Muscle layer of colon (tissue), 2 donors: Measurements from ENCODE around the gene MRPL39.

Source experiments
- H3K27ac ChIP-seq: one replicate; pipeline ENCODE4 v1.7.0; 2013; ENCODE audit warnings: low read depth, mild to moderate bottlenecking, low read length, moderate library complexity
- H3K27me3 ChIP-seq, 2 donors: one replicate each; pipeline ENCODE4 v1.7.0; 2013; ENCODE audit warnings: low read length in 2 of 2, mild to moderate bottlenecking in 2 of 2; ENCODE audit not compliant: insufficient read depth in 2 of 2, control insufficient read depth in 1 of 2
- H3K36me3 ChIP-seq: one replicate; pipeline ENCODE4 v1.7.0; 2013; ENCODE audit warnings: mild to moderate bottlenecking, low read length; ENCODE audit not compliant: insufficient read depth
- H3K4me1 ChIP-seq: one replicate; pipeline ENCODE4 v1.7.0; 2013; ENCODE audit warnings: mild to moderate bottlenecking, low read length; ENCODE audit not compliant: insufficient read depth
- H3K4me3 ChIP-seq, 2 donors: one replicate each; pipeline ENCODE4 v1.7.0; 2013; ENCODE audit warnings: low read length in 2 of 2, low read depth in 1 of 2, mild to moderate bottlenecking in 1 of 2, moderate library complexity in 1 of 2
- H3K9ac ChIP-seq: one replicate; pipeline ENCODE4 v1.7.0; 2013; ENCODE audit warnings: low read length
- H3K9me3 ChIP-seq: one replicate; pipeline ENCODE4 v1.7.0; 2013; ENCODE audit warnings: mild to moderate bottlenecking, low read length
- donor health status: abdominal sarcoma.
- donor health status: Adenocarcinoma of cecum.

Gene MRPL39

DNA sequence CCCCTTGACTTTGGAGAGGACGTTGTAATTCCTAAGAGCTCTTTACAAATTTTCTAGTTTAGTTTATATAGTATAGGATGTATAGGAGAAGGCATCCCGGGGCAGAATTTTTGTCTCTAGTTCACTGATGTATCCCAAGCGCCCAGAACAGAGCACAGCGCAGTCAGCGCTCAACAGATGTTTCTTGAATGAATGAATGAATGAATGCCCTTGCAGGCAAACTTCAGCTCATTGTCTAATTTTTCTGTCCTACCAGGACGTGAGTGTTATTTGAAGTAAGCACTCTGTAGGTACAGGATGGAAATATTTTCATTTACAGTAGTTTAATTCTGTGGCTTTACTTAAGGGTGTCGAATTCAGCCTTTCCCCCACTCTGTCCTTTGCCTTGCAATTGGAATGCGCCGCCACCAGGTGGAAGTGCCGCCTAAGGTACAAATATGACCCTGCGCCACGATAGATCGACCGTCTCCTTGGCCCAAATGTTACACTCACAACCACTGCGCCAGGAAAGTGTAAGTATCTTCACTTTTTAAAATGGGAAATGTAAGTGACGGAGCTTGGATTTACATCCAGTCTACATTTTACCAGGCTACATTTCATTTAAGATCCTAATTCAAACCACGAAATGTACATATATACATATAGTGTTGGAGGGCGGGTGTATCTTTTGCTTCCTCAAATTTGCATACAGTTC is 910 bp upstream of the MRPL39 start:
- Histone ChIP-seq H3K9ac (peak overlapping the region; percentile 55), H3K27me3 (no peaks in the 10 kb centered on the region), H3K9me3 (no peaks in the 10 kb centered on the region), H3K36me3 (peaks cover 17% of the 10 kb centered on the region), H3K27ac (no peak overlapping the region), H3K4me1 (peaks cover 12% of the 10 kb centered on the region), H3K4me3 (peak overlapping the region; percentile 67 to 84)

DNA sequence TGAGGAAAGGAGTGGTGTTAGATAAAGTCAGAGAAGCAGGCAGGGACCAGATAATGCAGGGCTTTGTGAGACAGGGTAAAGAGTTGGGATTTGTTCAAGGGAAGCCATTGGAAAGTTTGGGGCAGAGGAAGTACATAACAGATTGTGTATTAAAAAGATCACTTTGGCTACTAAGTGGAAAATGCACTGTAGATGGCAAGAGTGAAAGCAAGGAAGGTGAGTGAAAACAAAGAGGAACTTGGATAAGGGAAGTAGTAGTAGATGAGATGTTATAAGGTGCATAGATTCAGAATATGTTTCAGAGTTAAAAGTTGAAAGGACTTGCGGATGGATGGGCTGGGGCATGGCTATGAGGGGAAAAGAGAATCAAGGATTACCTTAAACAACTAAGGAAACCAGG is 17.4 kb downstream of the MRPL39 start:
- Histone ChIP-seq H3K4me3 (no peak overlapping the region), H3K9ac (no peak overlapping the region), H3K4me1 (no peaks in the 10 kb centered on the region), H3K36me3 (peaks cover 42% of the 10 kb centered on the region), H3K27ac (no peak overlapping the region), H3K27me3 (no peaks in the 10 kb centered on the region), H3K9me3 (no peaks in the 10 kb centered on the region)

GRCh38 chr21:25586791-25587190 is 20.5 kb downstream of the MRPL39 start:
- Histone ChIP-seq H3K36me3 (peaks cover 29% of the 10 kb centered on the region), H3K27ac (no peak overlapping the region), H3K4me1 (no peaks in the 10 kb centered on the region), H3K4me3 (no peak overlapping the region), H3K9ac (no peak overlapping the region), H3K9me3 (no peaks in the 10 kb centered on the region), H3K27me3 (no peaks in the 10 kb centered on the region)

DNA sequence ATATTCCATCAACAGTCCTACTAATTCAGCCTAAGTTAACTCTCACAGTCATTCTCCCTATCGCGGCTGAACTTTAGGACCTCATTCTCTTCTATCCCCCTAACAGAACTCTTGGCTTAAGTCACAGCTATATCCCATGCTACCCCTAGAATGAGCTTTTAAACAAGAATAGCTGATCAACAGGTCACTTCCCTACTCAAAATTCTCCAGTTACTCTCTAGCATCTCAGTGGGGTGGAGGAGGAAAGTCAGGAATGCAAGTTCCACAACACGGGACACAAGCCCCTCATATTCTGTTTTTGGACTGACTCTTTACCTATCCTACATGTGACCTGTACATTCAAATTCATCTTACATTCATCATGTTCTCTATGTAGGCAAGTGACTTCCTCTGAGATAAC is 21.0 kb downstream of the MRPL39 start:
- no peaks in the 10 kb centered on the region for H3K9me3 ChIP-seq
- H3K4me3 ChIP-seq, result no peak overlapping the region
- peaks cover 24% of the 10 kb centered on the region for H3K36me3 ChIP-seq
- no peak overlapping the region for H3K9ac ChIP-seq
- H3K27ac ChIP-seq, result no peak overlapping the region
- H3K4me1 ChIP-seq, result no peaks in the 10 kb centered on the region
- H3K27me3 ChIP-seq, result no peaks in the 10 kb centered on the region

- H3K36me3 ChIP-seq, result peaks cover 20% of the 10 kb centered on the region
- H3K4me3 ChIP-seq, result no peak overlapping the region
- no peak overlapping the region for H3K27ac ChIP-seq
- H3K9ac ChIP-seq, result no peak overlapping the region
- H3K4me1 ChIP-seq, result no peaks in the 10 kb centered on the region
- H3K9me3 ChIP-seq, result no peaks in the 10 kb centered on the region
- no peaks in the 10 kb centered on the region for H3K27me3 ChIP-seq
These were observed 22.2 kb downstream of the MRPL39 start for GRCh38 chr21:25584833-25585676.

GRCh38 chr21:25583370-25584130 is 23.7 kb downstream of the MRPL39 start:
- H3K4me1 ChIP-seq, result no peaks in the 10 kb centered on the region
- no peaks in the 10 kb centered on the region for H3K27me3 ChIP-seq
- no peak overlapping the region for H3K9ac ChIP-seq
- H3K4me3 ChIP-seq, result no peak overlapping the region
- no peak overlapping the region for H3K27ac ChIP-seq
- no peaks in the 10 kb centered on the region for H3K9me3 ChIP-seq
- peaks cover 6% of the 10 kb centered on the region for H3K36me3 ChIP-seq

DNA sequence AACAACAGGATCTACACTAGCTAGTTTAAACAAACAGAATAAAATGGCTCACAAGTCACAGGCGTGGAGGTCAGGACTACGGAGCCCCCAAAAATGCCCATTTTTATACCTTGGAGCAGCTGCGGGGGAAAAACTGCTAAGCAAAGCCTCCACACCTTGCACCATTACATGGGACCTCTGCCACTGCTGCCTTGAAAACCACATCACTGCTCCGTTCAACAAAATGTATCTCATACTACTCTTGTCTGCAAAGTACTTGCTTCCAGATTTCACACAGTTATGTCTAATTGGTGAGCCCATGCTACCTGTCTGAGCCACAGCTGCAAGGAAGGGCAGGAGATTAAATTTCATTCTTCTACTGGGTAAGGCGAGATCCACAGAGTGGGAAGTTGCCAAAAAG is 24.4 kb downstream of the MRPL39 start:
- H3K27me3 ChIP-seq, result no peaks in the 10 kb centered on the region
- no peak overlapping the region for H3K27ac ChIP-seq
- no peaks in the 10 kb centered on the region for H3K4me1 ChIP-seq
- no peak overlapping the region for H3K4me3 ChIP-seq
- peaks cover 5% of the 10 kb centered on the region for H3K36me3 ChIP-seq
- no peak overlapping the region for H3K9ac ChIP-seq
- H3K9me3 ChIP-seq, result no peaks in the 10 kb centered on the region

GRCh38 chr21:25582164-25582790 is 25.0 kb downstream of the MRPL39 start:
- H3K36me3 ChIP-seq, result peaks cover 11% of the 10 kb centered on the region
- no peak overlapping the region for H3K4me3 ChIP-seq
- H3K4me1 ChIP-seq, result no peaks in the 10 kb centered on the region
- H3K9ac ChIP-seq, result no peak overlapping the region
- H3K27ac ChIP-seq, result no peak overlapping the region
- no peaks in the 10 kb centered on the region for H3K27me3 ChIP-seq
- H3K9me3 ChIP-seq, result no peaks in the 10 kb centered on the region

GRCh38 chr21:25581582-25581981 is 25.7 kb downstream of the MRPL39 start:
- H3K9me3 ChIP-seq, result no peaks in the 10 kb centered on the region
- H3K9ac ChIP-seq, result no peak overlapping the region
- peaks cover 9% of the 10 kb centered on the region for H3K36me3 ChIP-seq

DNA sequence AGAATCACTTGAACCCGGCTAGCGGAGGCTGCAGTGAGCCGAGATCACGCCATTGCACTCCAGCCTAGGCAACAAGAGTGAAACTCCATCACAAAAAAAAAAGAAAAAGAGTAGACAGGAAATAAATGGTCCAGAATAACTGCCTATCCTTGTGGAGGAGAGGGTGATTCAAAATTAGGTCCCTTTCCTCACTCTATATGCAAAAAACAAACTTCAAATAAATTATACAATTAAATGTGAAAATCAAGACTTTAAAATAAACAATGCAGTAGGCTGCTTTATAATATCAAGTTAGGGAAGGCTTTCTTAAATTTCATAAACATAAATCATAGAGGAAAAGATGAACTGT is 26.4 kb downstream of the MRPL39 start:
- H3K4me3 ChIP-seq, result no peak overlapping the region
- H3K27me3 ChIP-seq, result no peaks in the 10 kb centered on the region
- no peaks in the 10 kb centered on the region for H3K4me1 ChIP-seq
- H3K9me3 ChIP-seq, result no peaks in the 10 kb centered on the region
- no peak overlapping the region for H3K9ac ChIP-seq
- H3K36me3 ChIP-seq, result peaks cover 8% of the 10 kb centered on the region
- no peak overlapping the region for H3K27ac ChIP-seq

More at GRCh38 chr21:25581582-25581981, 25.7 kb downstream of the MRPL39 start:
- H3K4me3 ChIP-seq, result no peak overlapping the region
- H3K27me3 ChIP-seq, result no peaks in the 10 kb centered on the region
- no peak overlapping the region for H3K27ac ChIP-seq
- H3K4me1 ChIP-seq, result no peaks in the 10 kb centered on the region
